Mesenchymal stem cell (in vitro differentiated cells and primary cell): Measurements from ENCODE around the gene C20orf141.

ENCODE experiments used
- DNase-seq: peaks from one replicate; pipeline ENCODE4 v3.0.0-alpha.2; 2013
- H2AFZ ChIP-seq: one replicate; pipeline ENCODE4 v1.6.1; 2013; ENCODE audit warnings: low read depth, mild to moderate bottlenecking, control low read depth, inconsistent platforms, low read length, moderate library complexity
- H2AK5ac ChIP-seq: 2 replicates; pipeline ENCODE4 v1.6.1; 2013; ENCODE audit warnings: low read length, moderate library complexity, mild to moderate bottlenecking, inconsistent platforms; ENCODE audit not compliant: severe bottlenecking
- H2BK120ac ChIP-seq: one replicate; pipeline ENCODE4 v1.6.1; 2013; ENCODE audit warnings: low read depth, mild to moderate bottlenecking, inconsistent platforms, low read length, moderate library complexity
- H2BK12ac ChIP-seq, 2 experiments: one replicate each; pipeline ENCODE4 v1.6.1; 2013; ENCODE audit warnings: inconsistent platforms in 2 of 2, low read length in 2 of 2, mild to moderate bottlenecking in 2 of 2, moderate library complexity in 2 of 2, control low read depth in 1 of 2
- H2BK15ac ChIP-seq: one replicate; pipeline ENCODE4 v1.6.1; 2013; ENCODE audit warnings: mild to moderate bottlenecking, low read depth, inconsistent platforms; ENCODE audit not compliant: poor library complexity, severe bottlenecking
- H2BK5ac ChIP-seq: 2 replicates; pipeline ENCODE4 v1.6.1; 2013; ENCODE audit warnings: low read depth, mild to moderate bottlenecking, low read length, control low read depth, inconsistent platforms; ENCODE audit not compliant: poor library complexity, severe bottlenecking
- H3K14ac ChIP-seq, 2 experiments: one replicate each; pipeline ENCODE4 v1.6.1; 2013; ENCODE audit warnings: inconsistent platforms in 2 of 2, low read length in 2 of 2, control low read depth in 1 of 2, mild to moderate bottlenecking in 1 of 2, moderate library complexity in 1 of 2
- H3K18ac ChIP-seq, 2 experiments: one replicate each; pipeline ENCODE4 v1.6.1; 2013; ENCODE audit warnings: inconsistent platforms in 2 of 2, low read length in 2 of 2, control low read depth in 1 of 2, low read depth in 1 of 2, mild to moderate bottlenecking in 1 of 2
- H3K23ac ChIP-seq, 2 experiments: one replicate each; pipeline ENCODE4 v1.6.1; 2013; ENCODE audit warnings: inconsistent platforms in 2 of 2, low read length in 2 of 2, mild to moderate bottlenecking in 2 of 2, moderate library complexity in 2 of 2, control low read depth in 1 of 2
- H3K27ac ChIP-seq: 2 replicates; pipeline ENCODE4 v1.5.1; 2013; ENCODE audit warnings: mild to moderate bottlenecking, moderate library complexity, low read length, control low read depth, inconsistent platforms; ENCODE audit not compliant: poor library complexity, severe bottlenecking
- H3K27me3 ChIP-seq, 2 experiments: 2 replicates each; pipeline versions ENCODE4 v1.6.1 to v1.7.0; 2013; ENCODE audit warnings: low read length in 2 of 2, mild to moderate bottlenecking in 2 of 2, moderate library complexity in 2 of 2, control low read depth in 1 of 2, inconsistent platforms in 1 of 2; ENCODE audit not compliant: control insufficient read depth in 1 of 2, insufficient read depth in 1 of 2
- H3K36me3 ChIP-seq, 2 experiments: 2 replicates each; pipeline versions ENCODE4 v1.6.1 to v1.7.0; 2013; ENCODE audit warnings: low read length in 2 of 2, control low read depth in 1 of 2, inconsistent platforms in 1 of 2, low read depth in 1 of 2, mild to moderate bottlenecking in 1 of 2; ENCODE audit not compliant: insufficient read depth in 2 of 2, control insufficient read depth in 1 of 2
- H3K4ac ChIP-seq, 2 experiments: one replicate each; pipeline ENCODE4 v1.6.1; 2013; ENCODE audit warnings: inconsistent platforms in 2 of 2, low read length in 2 of 2, mild to moderate bottlenecking in 2 of 2, moderate library complexity in 2 of 2, control low read depth in 1 of 2, low read depth in 1 of 2
- H3K4me1 ChIP-seq: 2 replicates; pipeline ENCODE4 v1.6.1; 2013; ENCODE audit warnings: low read depth, low read length, control low read depth; ENCODE audit not compliant: control insufficient read depth, insufficient read depth
- H3K4me2 ChIP-seq: 2 replicates; pipeline ENCODE4 v1.6.1; 2013; ENCODE audit warnings: low read length, mild to moderate bottlenecking, inconsistent platforms; ENCODE audit not compliant: poor library complexity, severe bottlenecking
- H3K4me3 ChIP-seq, 2 experiments: 2 replicates each; pipeline versions ENCODE4 v1.5.1 to v1.7.0; 2013; ENCODE audit warnings: low read length in 2 of 2, mild to moderate bottlenecking in 2 of 2, control low read depth in 1 of 2, low read depth in 1 of 2; ENCODE audit not compliant: insufficient read depth in 1 of 2
- H3K79me1 ChIP-seq: replicated peaks from 2 replicates; pipeline ENCODE4 v1.6.1; 2013; ENCODE audit warnings: mild to moderate bottlenecking, control low read depth, low read length, inconsistent platforms; ENCODE audit not compliant: poor library complexity, severe bottlenecking
- H3K9ac ChIP-seq: 2 replicates; pipeline ENCODE4 v1.7.0; 2013; ENCODE audit warnings: mild to moderate bottlenecking, low read length, moderate library complexity
- H3K9me3 ChIP-seq: 2 replicates; pipeline ENCODE4 v1.7.0; 2013; ENCODE audit warnings: mild to moderate bottlenecking, low read length; ENCODE audit not compliant: control insufficient read depth
- H4K8ac ChIP-seq: one replicate; pipeline ENCODE4 v1.6.1; 2013; ENCODE audit warnings: inconsistent platforms, mild to moderate bottlenecking, low read length, moderate library complexity
- H4K91ac ChIP-seq: one replicate; pipeline ENCODE4 v1.6.1; 2013; ENCODE audit warnings: mild to moderate bottlenecking, low read length, inconsistent platforms
- WGBS: methylation state at CpG from one replicate; pipeline ENCODE4 v1.1.7; 2013; ENCODE audit warnings: mixed read lengths; 5-methylcytosine and 5-hydroxymethylcytosine counted together

The C20orf141 gene

DNA sequence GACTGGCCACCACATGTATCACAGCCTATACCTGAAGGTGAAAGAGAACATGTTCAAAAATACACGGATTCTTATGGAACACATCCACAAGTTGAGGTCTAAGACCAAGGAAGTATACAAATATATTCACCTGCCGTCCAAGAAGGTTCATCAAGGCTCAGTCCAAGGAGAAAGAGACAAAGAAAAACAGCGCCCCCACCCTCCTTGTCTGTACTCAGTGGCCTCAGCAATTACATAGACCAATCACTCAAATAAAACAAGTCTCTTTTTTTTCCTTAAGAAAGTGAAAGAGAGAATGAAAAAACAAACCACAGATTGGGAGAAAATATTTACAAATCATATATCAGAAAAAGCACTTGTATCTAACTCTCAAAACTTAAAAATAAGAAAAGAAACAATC is 33.8 kb upstream of the C20orf141 start:
- H3K18ac ChIP-seq, result no peak overlapping the region
- H2BK5ac ChIP-seq, result no peak overlapping the region
- H2BK15ac ChIP-seq, result no peak overlapping the region
- no peak overlapping the region for H4K91ac ChIP-seq
- H3K4me1 ChIP-seq, result no peaks in the 10 kb centered on the region
- no peak overlapping the region for H2AK5ac ChIP-seq
- WGBS, result 67% methylated on average over 2 of the region's 3 CpGs
- no peak overlapping the region for H3K4me2 ChIP-seq
- DNase-seq, result no peak
- no peak overlapping the region for H3K14ac ChIP-seq
- H3K4ac ChIP-seq, result no peak overlapping the region
- H4K8ac ChIP-seq, result no peak overlapping the region
- H3K4me3 ChIP-seq, result no peak overlapping the region
- H2AFZ ChIP-seq, result no peak overlapping the region
- H3K27me3 ChIP-seq, result peaks cover 11 to 29% of the 10 kb centered on the region in 2 experiments
- no peak overlapping the region for H3K9ac ChIP-seq
- no peaks in the 10 kb centered on the region for H3K79me1 ChIP-seq
- H3K9me3 ChIP-seq, result peaks cover under 1% of the 10 kb centered on the region
- no peaks in the 10 kb centered on the region for H3K36me3 ChIP-seq
- H3K23ac ChIP-seq, result no peak overlapping the region
- H3K27ac ChIP-seq, result no peak overlapping the region
- no peak overlapping the region for H2BK12ac ChIP-seq
- no peak overlapping the region for H2BK120ac ChIP-seq

DNA sequence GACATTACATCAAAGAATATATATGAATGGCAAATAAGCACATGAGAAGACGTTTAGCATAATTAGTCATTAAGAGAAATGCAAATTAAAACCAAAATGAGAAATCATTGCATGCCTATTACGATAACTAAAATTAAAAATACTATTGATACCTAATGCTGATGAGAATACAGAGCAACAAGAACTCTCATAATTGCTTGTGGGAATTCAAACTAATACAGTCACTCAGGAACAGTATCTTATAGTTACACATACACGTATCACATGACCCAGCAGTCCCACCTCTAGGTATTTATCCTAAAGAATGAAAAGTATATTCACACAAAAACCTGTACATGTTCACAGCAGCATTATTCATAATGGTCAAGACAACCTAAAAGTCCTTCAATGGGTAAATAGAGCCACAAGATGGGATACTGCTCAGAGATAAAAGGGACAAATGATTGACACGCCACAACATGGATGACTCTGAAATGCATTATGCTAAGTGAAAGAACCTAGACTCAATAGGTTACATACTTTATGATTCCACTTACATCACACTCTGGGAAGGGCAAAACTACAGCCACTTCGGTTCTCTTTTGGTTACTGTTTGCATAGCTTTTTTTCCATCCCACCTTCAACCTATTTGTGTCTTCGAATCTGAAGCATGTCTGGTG is 30.8 kb upstream of the C20orf141 start:
- Histone ChIP-seq H4K91ac (no peak overlapping the region), H3K27me3 (peaks cover 11 to 32% of the 10 kb centered on the region in 2 experiments), H4K8ac (no peak overlapping the region), H3K9me3 (no peaks in the 10 kb centered on the region), H2AK5ac (no peak overlapping the region), H3K4ac (no peak overlapping the region), H2BK5ac (no peak overlapping the region), H3K14ac (no peak overlapping the region), H2BK120ac (no peak overlapping the region), H3K27ac (no peak overlapping the region), H3K4me1 (no peaks in the 10 kb centered on the region), H3K18ac (no peak overlapping the region), H3K4me2 (no peak overlapping the region), H2BK15ac (no peak overlapping the region), H3K23ac (no peak overlapping the region), H3K4me3 (no peak overlapping the region), H3K79me1 (no peaks in the 10 kb centered on the region), H3K36me3 (no peaks in the 10 kb centered on the region), H2BK12ac (no peak overlapping the region), H2AFZ (no peak overlapping the region), H3K9ac (no peak overlapping the region)
- DNase-seq, result no peak
- WGBS, result 92% methylated on average over 4 of the region's 6 CpGs

DNA sequence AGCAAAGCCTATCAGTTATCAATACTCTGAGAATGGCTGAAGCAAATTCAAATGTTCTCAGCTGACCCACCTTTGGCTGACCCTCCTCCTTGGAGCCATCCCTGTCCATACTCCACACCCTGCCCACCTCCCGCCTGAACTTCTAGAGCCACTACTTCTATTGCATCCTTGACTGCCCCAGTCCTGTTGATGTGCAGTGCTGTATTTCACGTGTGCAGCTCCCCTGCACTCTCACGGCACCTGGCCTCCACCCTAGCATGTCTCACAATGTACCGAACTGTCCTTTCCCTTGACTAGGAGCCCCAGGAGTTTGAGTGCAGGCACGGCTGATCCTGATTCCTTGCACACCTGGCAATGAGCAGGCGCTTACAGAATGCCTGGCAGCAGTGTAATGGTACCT is 21.3 kb upstream of the C20orf141 start:
- Histone ChIP-seq H4K91ac (no peak overlapping the region), H2AFZ (no peak overlapping the region), H3K4ac (no peak overlapping the region), H3K9ac (no peak overlapping the region), H3K27ac (no peak overlapping the region), H3K23ac (no peak overlapping the region), H2BK12ac (no peak overlapping the region), H2BK120ac (no peak overlapping the region), H2AK5ac (no peak overlapping the region), H3K27me3 (peaks cover 9 to 12% of the 10 kb centered on the region in 2 experiments), H2BK15ac (no peak overlapping the region), H3K36me3 (peaks cover 36 to 41% of the 10 kb centered on the region in 2 experiments), H3K4me1 (no peaks in the 10 kb centered on the region), H3K18ac (no peak overlapping the region), H3K14ac (no peak overlapping the region), H3K4me2 (no peak overlapping the region), H3K4me3 (no peak overlapping the region), H4K8ac (no peak overlapping the region), H3K9me3 (no peaks in the 10 kb centered on the region), H3K79me1 (no peaks in the 10 kb centered on the region), H2BK5ac (no peak overlapping the region)
- 87% methylated on average over 6 of the region's 6 CpGs for WGBS
- no peak for DNase-seq

DNA sequence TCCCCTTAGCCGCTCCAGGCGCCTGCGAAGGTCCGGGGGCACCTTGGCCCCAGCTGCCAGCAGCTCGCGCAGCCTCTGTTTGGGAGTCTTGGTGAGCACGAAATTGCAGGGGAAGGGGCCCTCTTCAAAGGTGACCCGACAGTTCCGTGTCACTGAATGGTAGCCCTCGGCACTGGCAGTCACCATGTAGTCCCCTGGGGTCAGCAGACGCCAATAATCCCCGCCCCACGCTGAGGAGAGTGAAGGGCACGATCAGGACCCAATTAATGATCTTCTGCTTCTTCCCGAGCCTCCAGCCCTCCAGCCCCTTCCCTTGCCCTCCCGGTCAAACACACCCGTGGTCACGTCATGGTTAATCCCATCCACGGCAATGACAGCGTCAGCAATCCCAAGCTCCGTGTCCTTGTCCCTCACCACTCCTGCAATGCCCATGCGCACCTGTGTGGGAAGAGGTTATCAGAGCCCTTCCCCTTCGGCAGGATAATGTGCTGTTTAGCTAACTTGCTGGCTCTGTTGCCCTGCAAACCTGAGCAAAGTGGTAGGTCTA is 20.5 kb upstream of the C20orf141 start:
- H3K4me3 ChIP-seq, result no peak overlapping the region
- H3K18ac ChIP-seq, result no peak overlapping the region
- H4K8ac ChIP-seq, result no peak overlapping the region
- H3K23ac ChIP-seq, result no peak overlapping the region
- no peak overlapping the region for H2BK15ac ChIP-seq
- DNase-seq, result no peak
- H3K9me3 ChIP-seq, result no peaks in the 10 kb centered on the region
- no peak overlapping the region for H3K4me2 ChIP-seq
- 94% methylated on average over 23 of the region's 23 CpGs for WGBS
- H3K27ac ChIP-seq, result no peak overlapping the region
- no peak overlapping the region for H3K4ac ChIP-seq
- peaks cover 7 to 12% of the 10 kb centered on the region in 2 experiments for H3K27me3 ChIP-seq
- H3K4me1 ChIP-seq, result peaks cover 5% of the 10 kb centered on the region
- H2AFZ ChIP-seq, result no peak overlapping the region
- H2BK12ac ChIP-seq, result no peak overlapping the region
- H2BK120ac ChIP-seq, result no peak overlapping the region
- peaks cover 38 to 43% of the 10 kb centered on the region in 2 experiments for H3K36me3 ChIP-seq
- no peak overlapping the region for H3K9ac ChIP-seq
- H3K79me1 ChIP-seq, result no peaks in the 10 kb centered on the region
- no peak overlapping the region for H4K91ac ChIP-seq
- no peak overlapping the region for H2AK5ac ChIP-seq
- no peak overlapping the region for H3K14ac ChIP-seq
- no peak overlapping the region for H2BK5ac ChIP-seq
